DMS53 treated with DMSO at 0.1 percent for 48 hours (cell line): ENCODE results near the gene RAB17.
A peak's percentile ranks its signal among the peaks of the same experiment; 100 is the strongest.
"Not testable (repeated sequence)": the region's sequence is repeated elsewhere in the genome, so short reads cannot be mapped to it uniquely, and the experiment has no call there.

Experiments
- DNase-seq: peaks from one replicate; lab custom pipeline; 2025; ENCODE audit not compliant: unreplicated experiment; lab: John Stamatoyannopoulos, UW

Gene RAB17

GRCh38 chr2:237600205-237600846 is 9.8 kb upstream of the RAB17 start:
- DNase-seq = no peak

GRCh38 chr2:237599465-237600110 is 9.1 kb upstream of the RAB17 start:
- DNase-seq = no peak

- no peak for DNase-seq
Measured at GRCh38 chr2:237598468-237599208, 8.1 kb upstream of the RAB17 start.

GRCh38 chr2:237597196-237598145 is 6.9 kb upstream of the RAB17 start:
- no peak for DNase-seq

- DNase-seq = no peak
Measured at GRCh38 chr2:237596520-237597195, 6.1 kb upstream of the RAB17 start.

GRCh38 chr2:237595829-237596519 is 5.4 kb upstream of the RAB17 start:
- DNase-seq = not testable (repeated sequence)

GRCh38 chr2:237594514-237594871 is 4.0 kb upstream of the RAB17 start:
- no peak for DNase-seq

- DNase-seq = no peak
Measured at GRCh38 chr2:237593596-237594320, 3.2 kb upstream of the RAB17 start.

GRCh38 chr2:237593036-237593435 is 2.5 kb upstream of the RAB17 start:
- DNase-seq = no peak

GRCh38 chr2:237592425-237592980 is 2.0 kb upstream of the RAB17 start:
- no peak for DNase-seq

- DNase-seq = peak; percentile 67
Measured at GRCh38 chr2:237591141-237591881, 777 bp upstream of the RAB17 start.

- no peak for DNase-seq
Measured at GRCh38 chr2:237588044-237588696, 2.4 kb downstream of the RAB17 start.

- no peak for DNase-seq
Measured at GRCh38 chr2:237585590-237586221, 4.8 kb downstream of the RAB17 start.

- no peak for DNase-seq
Measured at GRCh38 chr2:237583385-237584295, 6.9 kb downstream of the RAB17 start.

GRCh38 chr2:237581751-237582746 is 8.5 kb downstream of the RAB17 start:
- DNase-seq = no peak
